Neural cell (in vitro differentiated cells): Measurements from ENCODE around the gene AGAP4. TPM values are rescaled to one million over a fixed set of nuclear protein-coding genes. Genes with fewer than 3 reads are reported as not detected.
"Not testable (repeated sequence)": the region's sequence is repeated elsewhere in the genome, so short reads cannot be mapped to it uniquely, and the experiment has no call there.

Experiments
- H2AFZ ChIP-seq: fragments of 200-600, 300-800 bp; sonication (generic), shearing (Covaris generic); 2 replicates; pipeline ENCODE4 v1.6.0; 2014; ENCODE audit warnings: low read depth, mild to moderate bottlenecking, antibody characterized with exemption, low read length, moderate library complexity
- H3F3A ChIP-seq: fragments of 200-600 bp; shearing (Covaris generic); 2 replicates; pipeline ENCODE4 v1.6.1; 2016; ENCODE audit warnings: mild to moderate bottlenecking, moderate library complexity, mixed read lengths, antibody characterized with exemption, low read length; ENCODE audit not compliant: insufficient read depth, poor library complexity, severe bottlenecking
- H3K27ac ChIP-seq: fragments of 200-600, 300-800 bp; sonication (generic), shearing (Covaris generic); 2 replicates; pipeline ENCODE4 v1.5.1; 2014; ENCODE audit warnings: mild to moderate bottlenecking, low read length, moderate library complexity
- H3K27me3 ChIP-seq: fragments of 300-800, 200-600 bp; sonication (generic), shearing (Covaris generic); 2 replicates; pipeline ENCODE4 v1.6.0; 2014; ENCODE audit warnings: mild to moderate bottlenecking, low read depth, low read length, moderate library complexity; ENCODE audit not compliant: insufficient read depth
- H3K36me3 ChIP-seq: fragments of 300-800, 200-600 bp; sonication (generic), shearing (Covaris generic); 2 replicates; pipeline ENCODE4 v1.5.1; 2014; ENCODE audit warnings: mild to moderate bottlenecking, antibody characterized with exemption, low read length, moderate library complexity; ENCODE audit not compliant: insufficient read depth
- H3K4me2 ChIP-seq: fragments of 300-800, 200-600 bp; sonication (generic), shearing (Covaris generic); 2 replicates; pipeline ENCODE4 v1.6.0; 2014; ENCODE audit warnings: mild to moderate bottlenecking, low read length
- H3K4me3 ChIP-seq: fragments of 300-800, 200-600 bp; sonication (generic), shearing (Covaris generic); 2 replicates; pipeline ENCODE4 v1.5.1; 2014; ENCODE audit warnings: mild to moderate bottlenecking, low read length, moderate library complexity
- H3K79me2 ChIP-seq: fragments of 200-600 bp; shearing (Covaris generic); replicated peaks from 2 replicates; pipeline ENCODE4 v1.6.0; 2014; ENCODE audit warnings: mild to moderate bottlenecking, low read length, moderate library complexity; ENCODE audit not compliant: insufficient read depth
- H3K9ac ChIP-seq: fragments of 300-800, 200-600 bp; sonication (generic), shearing (Covaris generic); 2 replicates; pipeline ENCODE4 v1.6.1; 2016; ENCODE audit warnings: mild to moderate bottlenecking, low read length, mixed read lengths
- H3K9me2 ChIP-seq: fragments of 200-600 bp; shearing (Covaris generic); 2 replicates; pipeline ENCODE4 v1.6.1; 2016; ENCODE audit warnings: mild to moderate bottlenecking, low read length, mixed read lengths; ENCODE audit not compliant: insufficient read depth
- H3K9me3 ChIP-seq: fragments of 200-600, 300-800 bp; sonication (generic), shearing (Covaris generic); 2 replicates; pipeline ENCODE4 v1.6.1; 2016; ENCODE audit warnings: mild to moderate bottlenecking, mixed run types, low read length, moderate library complexity, mixed read lengths
- H4K20me1 ChIP-seq: fragments of 200-600 bp; shearing (Covaris generic); 2 replicates; pipeline ENCODE4 v1.6.1; 2016; ENCODE audit warnings: mild to moderate bottlenecking, mixed run types; ENCODE audit not compliant: insufficient read depth
- CTCF ChIP-seq: fragments of 450-650 bp; IDR thresholded peaks from 2 replicates; pipeline ENCODE4 v1.5.1; 2014; ENCODE audit warnings: antibody characterized with exemption, mild to moderate bottlenecking, moderate library complexity; ENCODE audit not compliant: poor library complexity, severe bottlenecking
- EP300 ChIP-seq: fragments of 450-650 bp; conservative IDR thresholded peaks from 2 replicates; pipeline ENCODE4 v1.6.1; 2014; ENCODE audit warnings: antibody characterized with exemption, mild to moderate bottlenecking, moderate library complexity; ENCODE audit not compliant: poor library complexity, severe bottlenecking
- EZH2 ChIP-seq: fragments of 200-600, 300-800 bp; shearing (Covaris generic), sonication (generic); IDR thresholded peaks from 2 replicates; pipeline ENCODE4 v1.6.1; 2014; ENCODE audit warnings: antibody characterized with exemption, low read length, borderline replicate concordance, mild to moderate bottlenecking; ENCODE audit not compliant: insufficient read depth, poor library complexity, severe bottlenecking
- MXI1 ChIP-seq: fragments of 450-650 bp; conservative IDR thresholded peaks from 2 replicates; pipeline ENCODE4 v1.6.1; 2014; ENCODE audit warnings: antibody characterized with exemption, mild to moderate bottlenecking; ENCODE audit not compliant: poor library complexity, severe bottlenecking
- POLR2AphosphoS5 ChIP-seq: IDR thresholded peaks from 2 replicates; pipeline ENCODE4 v1.6.1; 2012
- RAD21 ChIP-seq: fragments of 450-650 bp; conservative IDR thresholded peaks from 2 replicates; pipeline ENCODE4 v1.6.1; 2014; ENCODE audit warnings: antibody characterized with exemption, mild to moderate bottlenecking, moderate library complexity
- REST ChIP-seq: IDR thresholded peaks from 2 replicates; pipeline ENCODE4 v1.6.1; 2012; ENCODE audit warnings: borderline replicate concordance
- SMC3 ChIP-seq: fragments of 450-650 bp; conservative IDR thresholded peaks from 2 replicates; pipeline ENCODE4 v1.6.1; 2014; ENCODE audit warnings: antibody characterized with exemption, mild to moderate bottlenecking, moderate library complexity; ENCODE audit not compliant: poor library complexity
- TAF1 ChIP-seq: IDR thresholded peaks from 2 replicates; pipeline ENCODE4 v1.6.1; 2012; ENCODE audit warnings: low read depth
- polyA plus RNA-seq: library from polyadenylated mRNA; depleted of rRNA; stranded (reverse); fragments of >200 nt; gene quantifications from 2 replicates; pipeline ENCODE4 v1.2.3, GENCODE V29; 2014

Gene AGAP4
- polyA plus RNA-seq, 1 donor from 2014 or later = 37.8 TPM

GRCh38 chr10:45848467-45848866, 1.2 kb upstream of the AGAP4 start:
- not testable (repeated sequence) for H4K20me1 ChIP-seq, H3K36me3 ChIP-seq, H3K9me3 ChIP-seq, H3K9ac ChIP-seq, H3K27me3 ChIP-seq, H3F3A ChIP-seq, H3K79me2 ChIP-seq, H3K4me2 ChIP-seq, H3K27ac ChIP-seq, H3K9me2 ChIP-seq, H3K4me3 ChIP-seq, H2AFZ ChIP-seq

GRCh38 chr10:45822918-45823317, 24.4 kb downstream of the AGAP4 start:
- H3K36me3 ChIP-seq, H3K27me3 ChIP-seq, H2AFZ ChIP-seq, H3K27ac ChIP-seq, H3K9me3 ChIP-seq, H3K9me2 ChIP-seq, H3F3A ChIP-seq, H3K79me2 ChIP-seq, H3K4me3 ChIP-seq, H3K9ac ChIP-seq, H4K20me1 ChIP-seq, H3K4me2 ChIP-seq: not testable (repeated sequence)

GRCh38 chr10:45820107-45820830, 27.0 kb downstream of the AGAP4 start:
- H3F3A ChIP-seq, H4K20me1 ChIP-seq, H3K9ac ChIP-seq, H3K4me3 ChIP-seq, H3K79me2 ChIP-seq, H3K27ac ChIP-seq, H3K36me3 ChIP-seq, H3K27me3 ChIP-seq, H3K4me2 ChIP-seq, H2AFZ ChIP-seq, H3K9me2 ChIP-seq, H3K9me3 ChIP-seq: not testable (repeated sequence)

GRCh38 chr10:45819552-45819951, 27.7 kb downstream of the AGAP4 start:
- no peaks in the 10 kb centered on the region for H4K20me1 ChIP-seq
- H3K36me3 ChIP-seq = no peaks in the 10 kb centered on the region
- H2AFZ ChIP-seq = no peak overlapping the region
- no peaks in the 10 kb centered on the region for H3K79me2 ChIP-seq
- H3K27me3 ChIP-seq = no peaks in the 10 kb centered on the region
- no peak for TF ChIP-seq TAF1
- no peak for TF ChIP-seq RAD21
- no peak for TF ChIP-seq EZH2
- TF ChIP-seq EP300 = no peak
- no peak for TF ChIP-seq CTCF
- no peak for TF ChIP-seq SMC3
- TF ChIP-seq REST = no peak
- no peak for TF ChIP-seq POLR2AphosphoS5
- TF ChIP-seq MXI1 = no peak
- no peaks in the 10 kb centered on the region for H3K9me2 ChIP-seq
- H3K4me2 ChIP-seq = no peak overlapping the region
- no peak overlapping the region for H3K27ac ChIP-seq
- no peaks in the 10 kb centered on the region for H3F3A ChIP-seq
- H3K4me3 ChIP-seq = no peak overlapping the region
- H3K9ac ChIP-seq = no peak overlapping the region
- no peaks in the 10 kb centered on the region for H3K9me3 ChIP-seq
